Measurements from ENCODE around the gene ADARB2.

DNA sequence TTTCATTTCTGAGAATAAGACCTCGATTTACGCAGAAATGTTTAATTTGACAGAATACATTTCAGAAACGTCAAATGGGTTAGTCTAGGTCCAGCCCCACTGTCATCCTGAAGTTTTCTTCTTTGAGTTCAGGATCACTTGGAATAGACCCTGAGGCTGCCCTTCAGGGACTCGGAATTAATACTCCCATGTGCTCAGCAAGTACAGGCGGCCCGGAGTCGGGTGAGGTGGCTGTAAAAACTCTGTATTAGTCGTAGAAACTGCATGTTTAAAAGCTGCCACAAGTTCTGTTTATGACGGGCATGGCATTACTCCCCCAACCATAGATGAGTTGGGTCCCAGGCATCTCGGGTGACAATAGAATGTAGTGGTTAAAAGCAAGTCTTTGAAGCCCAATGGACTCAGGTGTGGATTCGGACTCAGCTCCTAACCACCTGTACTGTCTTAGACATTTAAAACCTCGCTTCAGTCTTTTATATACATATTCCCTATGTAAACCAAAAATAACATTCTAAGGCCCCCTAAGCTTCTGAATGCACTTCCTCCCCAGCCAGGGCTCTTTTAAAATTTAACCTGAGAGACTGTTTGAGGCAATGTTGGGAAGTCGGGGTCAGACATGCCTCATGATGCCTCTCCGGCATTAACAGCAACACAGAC lies 216.3 kb downstream of the ADARB2 start:
- TF ChIP-seq CTCF (IDR thresholded peaks at IDR 0.05) (no peak), POLR2A (IDR thresholded peaks at IDR 0.05) (no peak), POLR2AphosphoS5 (IDR thresholded peaks at IDR 0.05) (no peak)
